ENCODE data around the gene DENND10. TPM values are rescaled to one million over a fixed set of nuclear protein-coding genes. Genes with fewer than 3 reads are reported as not detected.
"Not testable (repeated sequence)": the region's sequence is repeated elsewhere in the genome, so short reads cannot be mapped to it uniquely, and the experiment has no call there.

The DENND10 gene
- total and polyA plus RNA-seq, 4 donors = 17.9 to 37.7 (median 27.3) TPM

GRCh38 chr10:119135513-119135881 is 31.6 kb downstream of the DENND10 start:
- no peaks in the 10 kb centered on the region for H3K9me3 ChIP-seq (ENCODE audit: control insufficient read depth in 4 of 4, low read length in 3 of 4)

DNA sequence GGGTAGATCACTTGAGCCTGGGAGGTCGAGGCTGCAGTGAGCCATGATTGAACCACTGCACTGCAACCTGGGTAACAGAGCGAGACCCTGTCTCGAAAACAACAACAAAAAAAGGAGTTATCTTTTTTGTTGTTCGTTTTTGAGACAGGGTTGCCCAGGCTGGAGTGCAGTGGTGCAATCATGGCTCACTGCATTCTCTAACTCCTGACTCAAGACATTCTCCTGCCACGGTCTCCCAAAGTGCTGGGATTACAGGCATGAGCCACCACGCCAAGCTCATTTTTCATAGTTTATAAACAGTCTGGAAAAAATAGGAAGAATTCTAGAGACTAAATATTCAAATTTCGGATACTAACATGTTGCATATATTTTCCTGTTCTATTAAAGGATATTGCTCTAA is 32.2 kb downstream of the DENND10 start:
- no peak for DNase-seq (ENCODE audit: low spot score)
- Histone ChIP-seq H3K4me3 (ENCODE audit: low read depth in 1 of 3, low read length in 3 of 3) (no peak overlapping the region), H3K9ac (ENCODE audit: low read depth in 1 of 2, low read length in 2 of 2) (no peak overlapping the region), H3K27me3 (ENCODE audit: control insufficient read depth in 4 of 4, insufficient read depth in 4 of 4, low read length in 3 of 4) (no peaks in the 10 kb centered on the region), H3K4me1 (ENCODE audit: control insufficient read depth in 4 of 4, insufficient read depth in 4 of 4, low read length in 3 of 4) (peaks cover 3 to 34% (median 23%) of the 10 kb centered on the region in 4 donors), H3K27ac (ENCODE audit: low read depth in 1 of 2, low read length in 2 of 2) (peak overlapping the region; percentile 49 to 71), H3K9me3 (ENCODE audit: control insufficient read depth in 4 of 4, low read length in 3 of 4) (no peaks in the 10 kb centered on the region), H3K36me3 (ENCODE audit: control insufficient read depth in 4 of 4, insufficient read depth in 3 of 4, low read depth in 1 of 4, low read length in 3 of 4) (peaks cover 0 to 15% (median 5%) of the 10 kb centered on the region in 4 donors)
- TF ChIP-seq FOXA2 (IDR thresholded peaks at IDR 0.05) (no peak), RAD21 (IDR thresholded peaks at IDR 0.05) (no peak), HNF4G (IDR thresholded peaks at IDR 0.05) (no peak), GABPA (IDR thresholded peaks at IDR 0.05 in 1 of 2, conservative IDR thresholded peaks at IDR 0.05 in 1 of 2) (no peak)
- 85% methylated on average over 7 of the region's 7 CpGs for WGBS

More at GRCh38 chr10:119135513-119135881, 31.6 kb downstream of the DENND10 start:
- TF ChIP-seq NR2F2 (IDR thresholded peaks at IDR 0.05) (no peak), JUND (IDR thresholded peaks at IDR 0.05) (peak in 1 of 2 donors; percentile 16), RXRA (IDR thresholded peaks at IDR 0.05) (peak; percentile 69 to 76), HNF4A (conservative IDR thresholded peaks at IDR 0.05) (peak; percentile 50 to 53), RAD21 (IDR thresholded peaks at IDR 0.05) (peak; percentile 28 to 60), TAF1 (conservative IDR thresholded peaks at IDR 0.05) (no peak), ATF3 (IDR thresholded peaks at IDR 0.05) (no peak), SP1 (IDR thresholded peaks at IDR 0.05) (peak; percentile 49), ZBTB33 (IDR thresholded peaks at IDR 0.05) (no peak), YY1 (IDR thresholded peaks at IDR 0.05) (peak; percentile 61)
- TF ChIP-seq, protein P1, sequence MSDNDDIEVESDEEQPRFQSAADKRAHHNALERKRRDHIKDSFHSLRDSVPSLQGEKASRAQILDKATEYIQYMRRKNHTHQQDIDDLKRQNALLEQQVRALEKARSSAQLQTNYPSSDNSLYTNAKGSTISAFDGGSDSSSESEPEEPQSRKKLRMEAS (IDR thresholded peaks at IDR 0.05) = peak; percentile 52
- TF ChIP-seq, protein P2, sequence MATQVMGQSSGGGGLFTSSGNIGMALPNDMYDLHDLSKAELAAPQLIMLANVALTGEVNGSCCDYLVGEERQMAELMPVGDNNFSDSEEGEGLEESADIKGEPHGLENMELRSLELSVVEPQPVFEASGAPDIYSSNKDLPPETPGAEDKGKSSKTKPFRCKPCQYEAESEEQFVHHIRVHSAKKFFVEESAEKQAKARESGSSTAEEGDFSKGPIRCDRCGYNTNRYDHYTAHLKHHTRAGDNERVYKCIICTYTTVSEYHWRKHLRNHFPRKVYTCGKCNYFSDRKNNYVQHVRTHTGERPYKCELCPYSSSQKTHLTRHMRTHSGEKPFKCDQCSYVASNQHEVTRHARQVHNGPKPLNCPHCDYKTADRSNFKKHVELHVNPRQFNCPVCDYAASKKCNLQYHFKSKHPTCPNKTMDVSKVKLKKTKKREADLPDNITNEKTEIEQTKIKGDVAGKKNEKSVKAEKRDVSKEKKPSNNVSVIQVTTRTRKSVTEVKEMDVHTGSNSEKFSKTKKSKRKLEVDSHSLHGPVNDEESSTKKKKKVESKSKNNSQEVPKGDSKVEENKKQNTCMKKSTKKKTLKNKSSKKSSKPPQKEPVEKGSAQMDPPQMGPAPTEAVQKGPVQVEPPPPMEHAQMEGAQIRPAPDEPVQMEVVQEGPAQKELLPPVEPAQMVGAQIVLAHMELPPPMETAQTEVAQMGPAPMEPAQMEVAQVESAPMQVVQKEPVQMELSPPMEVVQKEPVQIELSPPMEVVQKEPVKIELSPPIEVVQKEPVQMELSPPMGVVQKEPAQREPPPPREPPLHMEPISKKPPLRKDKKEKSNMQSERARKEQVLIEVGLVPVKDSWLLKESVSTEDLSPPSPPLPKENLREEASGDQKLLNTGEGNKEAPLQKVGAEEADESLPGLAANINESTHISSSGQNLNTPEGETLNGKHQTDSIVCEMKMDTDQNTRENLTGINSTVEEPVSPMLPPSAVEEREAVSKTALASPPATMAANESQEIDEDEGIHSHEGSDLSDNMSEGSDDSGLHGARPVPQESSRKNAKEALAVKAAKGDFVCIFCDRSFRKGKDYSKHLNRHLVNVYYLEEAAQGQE (IDR thresholded peaks at IDR 0.05) = peak; percentile 34
- WGBS = 27% methylated on average over 4 of the region's 4 CpGs
- Histone ChIP-seq H3K4me1 (ENCODE audit: control insufficient read depth in 4 of 4, insufficient read depth in 4 of 4, low read length in 3 of 4) (peaks cover 3 to 34% (median 23%) of the 10 kb centered on the region in 4 donors), H3K9ac (ENCODE audit: low read depth in 1 of 2, low read length in 2 of 2) (no peak overlapping the region), H3K27ac (ENCODE audit: low read depth in 1 of 2, low read length in 2 of 2) (peak overlapping the region; percentile 81 to 94), H3K4me3 (ENCODE audit: low read depth in 1 of 3, low read length in 3 of 3) (no peak overlapping the region), H3K36me3 (ENCODE audit: control insufficient read depth in 4 of 4, insufficient read depth in 3 of 4, low read depth in 1 of 4, low read length in 3 of 4) (peaks cover 2 to 15% (median 3%) of the 10 kb centered on the region in 4 donors), H3K27me3 (ENCODE audit: control insufficient read depth in 4 of 4, insufficient read depth in 4 of 4, low read length in 3 of 4) (no peaks in the 10 kb centered on the region)
- DNase-seq (ENCODE audit: low spot score) = no peak

GRCh38 chr10:119137878-119138277 is 34.0 kb downstream of the DENND10 start:
- H3K9ac ChIP-seq (ENCODE audit: low read depth in 1 of 2, low read length in 2 of 2); H3K4me3 ChIP-seq (ENCODE audit: low read depth in 1 of 3, low read length in 3 of 3); DNase-seq (ENCODE audit: low spot score); H3K27me3 ChIP-seq (ENCODE audit: control insufficient read depth in 4 of 4, insufficient read depth in 4 of 4, low read length in 3 of 4); H3K9me3 ChIP-seq (ENCODE audit: control insufficient read depth in 4 of 4, low read length in 3 of 4); H3K27ac ChIP-seq (ENCODE audit: low read depth in 1 of 2, low read length in 2 of 2): not testable (repeated sequence)
- peaks cover 0 to 10% (median 5%) of the 10 kb centered on the region in 4 donors for H3K36me3 ChIP-seq (ENCODE audit: control insufficient read depth in 4 of 4, insufficient read depth in 3 of 4, low read depth in 1 of 4, low read length in 3 of 4)
- WGBS = 85% methylated on average over 8 of the region's 8 CpGs
- H3K4me1 ChIP-seq (ENCODE audit: control insufficient read depth in 4 of 4, insufficient read depth in 4 of 4, low read length in 3 of 4) = peaks cover 3 to 20% (median 12%) of the 10 kb centered on the region in 4 donors
